Stimulated activated CD8-positive, alpha-beta memory T cell treated with anti-CD3 and anti-CD28 coated beads, Interleukin-12 subunit alpha, Interleukin-12 subunit beta, amount 100 ng/mL, for 24 hours (primary cell): Measurements from ENCODE around the gene TRPM2.

Experiments used
- DNase-seq: peaks from one replicate; pipeline ENCODE4 v3.0.0-alpha.2; 2020; ENCODE audit errors: extremely low read depth

The TRPM2 gene

GRCh38 chr21:44353191-44353970 is at the start of gene TRPM2:
Gene TRPM2 (plus strand): TSS chr21:44353621. CDS start chr21:44353701, 80 bp downstream.
- no peak for DNase-seq

- no peak for DNase-seq
Observed at GRCh38 chr21:44304011-44304616, 49.3 kb upstream of the TRPM2 start.

GRCh38 chr21:44304877-44305293 is 48.5 kb upstream of the TRPM2 start:
- no peak for DNase-seq

- DNase-seq, result no peak
Observed at GRCh38 chr21:44305691-44306090, 47.7 kb upstream of the TRPM2 start.

- no peak for DNase-seq
Observed at GRCh38 chr21:44306936-44307704, 46.3 kb upstream of the TRPM2 start.

- DNase-seq, result no peak
Observed at GRCh38 chr21:44310628-44311507, 42.6 kb upstream of the TRPM2 start.

- DNase-seq, result no peak
Observed at GRCh38 chr21:44312089-44312488, 41.3 kb upstream of the TRPM2 start.

GRCh38 chr21:44312716-44313115 is 40.7 kb upstream of the TRPM2 start:
- no peak for DNase-seq

GRCh38 chr21:44313451-44313850 is 40.0 kb upstream of the TRPM2 start:
- DNase-seq, result no peak

GRCh38 chr21:44314128-44314527 is 39.3 kb upstream of the TRPM2 start:
- DNase-seq, result no peak

- DNase-seq, result no peak
Observed at GRCh38 chr21:44314561-44314960, 38.9 kb upstream of the TRPM2 start.

GRCh38 chr21:44315691-44316203 is 37.7 kb upstream of the TRPM2 start:
- no peak for DNase-seq

GRCh38 chr21:44316277-44316900 is 37.0 kb upstream of the TRPM2 start:
- no peak for DNase-seq

- DNase-seq, result no peak
Observed at GRCh38 chr21:44317241-44317782, 36.1 kb upstream of the TRPM2 start.

- no peak for DNase-seq
Observed at GRCh38 chr21:44317871-44318270, 35.5 kb upstream of the TRPM2 start.

- DNase-seq, result no peak
Observed at GRCh38 chr21:44318489-44319285, 34.7 kb upstream of the TRPM2 start.

GRCh38 chr21:44319407-44320065 is 33.9 kb upstream of the TRPM2 start:
- no peak for DNase-seq

- no peak for DNase-seq
Observed at GRCh38 chr21:44320847-44321246, 32.6 kb upstream of the TRPM2 start.

GRCh38 chr21:44321846-44322450 is 31.5 kb upstream of the TRPM2 start:
- no peak for DNase-seq
